Measurements from ENCODE around the gene LEMD3.

DNA sequence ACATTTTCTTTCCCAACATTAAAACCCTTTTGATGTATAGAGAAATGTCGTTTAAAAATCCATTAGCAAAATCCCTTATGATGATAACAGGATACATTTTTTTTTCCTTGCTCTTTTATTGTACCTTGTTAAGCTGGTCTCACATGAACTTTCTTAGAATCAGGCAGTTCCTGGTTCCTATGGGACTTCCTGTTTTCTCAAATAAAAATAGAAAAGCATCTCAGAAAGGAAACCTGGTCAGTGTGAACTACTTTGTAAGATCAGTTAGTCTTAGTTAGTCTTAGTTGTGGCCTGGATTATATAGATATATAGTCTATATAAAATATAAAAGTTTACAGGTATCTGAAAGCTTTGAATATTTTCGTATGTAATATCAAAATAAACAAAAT is 40.3 kb downstream of the LEMD3 start:
- no peak for TF ChIP-seq JUNB (IDR thresholded peaks at IDR 0.05; ENCODE audit: unreplicated experiment)
- no peak for TF ChIP-seq CTCF (conservative IDR thresholded peaks at IDR 0.05; ENCODE audit: low read depth in 2 of 2)
